ENCODE data around the gene GRWD1.

- TF ChIP-seq CTCF (IDR thresholded peaks at IDR 0.05) (no peak), POLR2AphosphoS5 (IDR thresholded peaks at IDR 0.05) (no peak), POLR2A (IDR thresholded peaks at IDR 0.05) (no peak)
Observed at GRCh38 chr19:48465215-48465614, 19.4 kb downstream of the GRWD1 start.
